ENCODE data around the gene MPPED2.

MPPED2 gene, protein sequence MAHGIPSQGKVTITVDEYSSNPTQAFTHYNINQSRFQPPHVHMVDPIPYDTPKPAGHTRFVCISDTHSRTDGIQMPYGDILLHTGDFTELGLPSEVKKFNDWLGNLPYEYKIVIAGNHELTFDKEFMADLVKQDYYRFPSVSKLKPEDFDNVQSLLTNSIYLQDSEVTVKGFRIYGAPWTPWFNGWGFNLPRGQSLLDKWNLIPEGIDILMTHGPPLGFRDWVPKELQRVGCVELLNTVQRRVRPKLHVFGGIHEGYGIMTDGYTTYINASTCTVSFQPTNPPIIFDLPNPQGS

DNA sequence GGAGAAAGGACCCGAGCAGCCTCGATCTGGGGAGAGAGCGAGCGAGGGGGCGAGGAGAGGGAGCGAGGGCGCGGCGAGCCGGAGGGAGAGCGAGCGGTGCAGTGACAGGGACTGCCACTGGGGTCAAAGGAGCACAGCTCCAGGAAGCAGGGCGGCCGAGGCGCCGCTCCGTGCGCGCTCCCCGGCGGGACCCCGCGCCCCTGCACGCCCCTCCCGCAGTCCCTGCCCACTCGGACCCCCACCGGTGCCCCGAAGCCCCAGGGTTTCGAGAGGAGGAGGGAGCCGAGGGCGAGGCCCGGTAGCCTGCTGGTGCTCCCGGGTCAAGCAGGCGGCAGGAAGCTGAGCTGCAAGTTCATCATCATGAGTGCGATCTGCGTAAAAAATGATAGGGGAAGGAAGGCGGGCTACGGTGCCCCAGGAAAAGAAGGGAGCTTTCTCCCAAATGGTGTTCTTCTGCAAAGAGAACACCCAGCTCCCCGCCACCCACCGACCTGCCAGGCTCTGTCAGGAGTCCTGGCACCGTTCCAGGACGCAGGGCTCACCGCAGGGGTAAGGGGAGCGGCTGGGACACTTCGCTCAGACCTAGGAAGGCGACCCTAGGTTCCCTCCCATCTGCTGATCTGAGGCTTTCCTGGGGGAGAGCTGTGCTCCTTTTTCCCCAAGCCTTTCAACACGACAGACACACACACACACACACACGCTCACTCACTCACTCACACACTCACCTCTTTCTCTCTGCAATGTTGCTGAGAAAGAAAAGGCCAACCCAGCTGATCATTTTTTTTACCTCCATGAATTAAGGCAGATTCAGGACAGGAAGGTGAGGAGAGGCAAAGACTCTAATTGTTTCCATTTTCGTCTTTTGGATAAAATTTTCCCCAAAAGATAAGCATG is at the start of gene MPPED2:
MPPED2 (minus strand) TSS at position 103 of the 894 bp plus-strand sequence. CDS start 5,980 bp downstream, outside the sequence.
- no peak for DNase-seq (ENCODE audit: low read depth in 3 of 3, low spot score in 1 of 3)

DNA sequence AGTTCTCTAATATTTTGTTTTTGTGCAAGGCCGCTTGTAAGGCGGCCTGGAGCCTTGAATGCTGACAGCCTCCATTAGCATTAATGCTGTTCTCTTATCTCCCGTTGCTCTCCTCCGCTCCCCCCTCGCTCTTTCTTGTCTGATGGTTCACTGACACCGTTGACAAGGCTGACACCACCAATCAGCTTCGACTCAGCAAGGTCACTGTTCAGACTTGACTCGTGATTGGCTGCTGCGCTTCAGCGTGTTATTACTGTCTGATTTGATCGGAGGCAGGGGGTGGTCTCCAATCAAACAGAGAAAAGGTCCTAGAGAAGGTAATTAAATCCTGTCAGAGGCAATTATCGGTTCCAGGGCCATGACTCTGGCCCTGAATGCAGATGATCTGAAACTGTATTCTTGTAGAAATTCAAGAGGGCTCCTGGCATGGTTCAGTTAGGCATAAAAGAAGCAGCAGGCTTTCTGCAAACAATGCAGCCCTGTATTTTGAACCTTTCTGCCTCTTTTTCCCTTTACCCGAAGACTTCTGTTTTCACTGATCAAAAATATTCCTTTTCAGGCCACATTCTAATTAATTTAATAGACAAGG is 49.3 kb upstream of the MPPED2 start:
- DNase-seq (ENCODE audit: low read depth in 3 of 3, low spot score in 1 of 3), result no peak

- DNase-seq (ENCODE audit: low read depth in 3 of 3, low spot score in 1 of 3), result no peak
Observed at GRCh38 chr11:30631148-30631547, 45.0 kb upstream of the MPPED2 start.

DNA sequence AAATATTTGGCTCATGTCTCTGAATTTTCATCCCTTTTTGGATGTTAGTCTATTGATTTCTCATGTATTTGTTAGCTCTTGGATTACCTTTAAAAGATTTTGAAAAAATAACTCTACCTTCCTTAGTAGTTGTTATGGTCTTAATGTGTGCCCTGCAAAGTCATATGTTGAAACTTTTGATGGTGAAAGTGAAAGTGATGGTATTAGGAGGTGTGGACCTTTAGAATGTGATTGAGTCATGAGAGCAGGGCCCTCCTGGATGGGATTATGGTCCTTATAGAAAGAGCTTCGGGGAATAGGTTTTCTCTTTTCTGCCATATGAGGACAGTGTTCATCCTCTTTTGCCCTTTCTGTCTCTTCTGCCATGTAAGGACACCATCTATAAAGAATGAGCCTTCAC is 33.6 kb upstream of the MPPED2 start:
- DNase-seq (ENCODE audit: low read depth in 3 of 3, low spot score in 1 of 3), result no peak

- DNase-seq (ENCODE audit: low read depth in 3 of 3, low spot score in 1 of 3), result no peak
Observed at GRCh38 chr11:30617762-30618161, 31.6 kb upstream of the MPPED2 start.

- no peak for DNase-seq (ENCODE audit: low read depth in 3 of 3, low spot score in 1 of 3)
Observed at GRCh38 chr11:30610628-30611027, 24.5 kb upstream of the MPPED2 start.

- no peak for DNase-seq (ENCODE audit: low read depth in 3 of 3, low spot score in 1 of 3)
Observed at GRCh38 chr11:30608534-30608933, 22.4 kb upstream of the MPPED2 start.

DNA sequence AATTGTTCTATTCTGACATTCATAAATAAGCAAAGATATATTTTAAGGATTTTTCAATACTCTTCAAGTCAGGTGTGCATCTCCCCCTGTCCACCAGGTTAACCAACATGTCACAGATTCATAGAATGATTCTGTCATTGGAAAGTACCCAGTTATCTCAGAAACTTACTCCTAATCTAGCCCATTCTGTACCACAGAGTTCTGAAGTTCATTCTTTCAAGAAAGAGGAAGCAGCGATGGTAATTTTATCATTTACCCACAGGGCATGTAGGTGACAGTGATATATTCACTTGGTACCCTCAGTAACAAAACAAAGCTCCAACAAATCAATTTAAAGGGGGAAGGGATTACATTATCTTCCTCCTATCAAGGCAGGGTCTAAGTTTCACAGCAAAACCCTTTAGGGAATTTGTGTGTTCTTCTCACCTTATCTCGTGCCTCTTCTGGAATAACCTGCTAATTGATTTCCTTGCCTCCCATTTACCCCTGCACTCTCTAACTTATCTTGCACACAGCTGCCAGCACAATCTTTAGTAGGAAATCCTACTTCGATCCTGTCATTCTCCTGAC is 19.0 kb upstream of the MPPED2 start:
- no peak for DNase-seq (ENCODE audit: low read depth in 3 of 3, low spot score in 1 of 3)

DNA sequence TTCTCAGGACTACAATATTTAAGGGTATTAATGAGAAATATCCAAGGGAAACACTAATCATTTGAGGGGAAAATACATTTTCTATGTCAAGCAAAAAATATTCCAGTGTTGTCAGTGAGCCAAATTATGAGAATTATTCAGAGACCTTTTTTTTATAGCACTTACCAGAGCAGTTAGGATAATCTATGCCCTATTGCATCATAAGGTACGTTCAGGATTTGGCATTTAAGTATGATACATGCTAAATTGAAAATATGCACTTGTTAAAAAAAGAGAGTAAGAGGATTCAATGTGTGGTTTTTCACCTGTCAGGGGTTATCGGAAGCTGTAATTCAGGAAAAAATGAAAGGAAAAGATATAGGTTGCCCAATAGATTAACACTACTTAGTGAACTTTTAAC is 17.2 kb upstream of the MPPED2 start:
- no peak for DNase-seq (ENCODE audit: low read depth in 3 of 3, low spot score in 1 of 3)

- DNase-seq (ENCODE audit: low read depth in 3 of 3, low spot score in 1 of 3), result no peak
Observed at GRCh38 chr11:30596832-30597231, 10.7 kb upstream of the MPPED2 start.

DNA sequence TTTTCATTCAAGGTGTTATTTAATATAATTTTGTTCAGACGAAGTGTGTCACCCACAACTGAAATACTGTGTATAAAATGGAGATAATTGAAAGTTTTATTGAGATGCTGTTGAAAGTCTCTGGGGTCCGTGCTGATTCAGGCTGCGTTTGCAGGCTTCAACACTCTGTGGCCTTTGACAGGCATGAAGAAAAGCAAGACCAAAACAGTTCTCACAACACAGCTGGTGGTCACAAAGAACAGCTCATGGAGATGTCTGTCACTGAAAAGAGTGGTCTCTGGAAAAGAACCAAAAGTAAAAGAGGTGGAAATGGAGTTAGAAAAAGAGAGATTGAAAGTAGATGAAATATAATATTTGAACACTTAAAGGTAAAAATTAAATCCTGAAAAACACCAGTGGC is 9.8 kb upstream of the MPPED2 start:
- DNase-seq (ENCODE audit: low read depth in 3 of 3, low spot score in 1 of 3), result no peak

GRCh38 chr11:30594646-30595411 is 8.7 kb upstream of the MPPED2 start:
- DNase-seq (ENCODE audit: low read depth in 3 of 3, low spot score in 1 of 3), result no peak

DNA sequence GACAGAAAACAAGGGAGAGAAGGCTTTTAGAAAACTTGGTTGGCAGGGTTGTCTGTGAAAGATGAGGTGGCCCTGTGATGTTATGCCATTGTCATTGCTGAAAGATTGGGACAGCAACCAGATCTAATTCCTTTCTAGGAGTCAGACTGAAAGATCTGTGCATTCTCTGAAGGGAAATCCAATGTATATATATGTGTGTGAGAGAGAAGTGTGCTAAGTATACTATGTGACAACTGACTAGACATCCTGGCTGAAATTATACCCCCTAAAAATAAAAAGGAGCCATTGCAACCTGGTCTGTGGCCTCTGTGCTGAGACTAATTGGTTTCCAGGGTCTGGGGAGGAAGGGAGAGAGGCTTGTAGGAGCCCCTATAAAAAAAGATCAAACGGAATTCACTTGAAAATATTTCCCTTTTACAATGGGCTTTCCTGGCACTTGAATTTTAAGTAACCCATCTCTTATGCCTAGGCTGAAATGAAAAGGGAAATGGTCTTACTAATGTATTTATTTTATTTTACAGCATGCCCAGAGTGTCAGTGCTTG is 1.2 kb upstream of the MPPED2 start:
- no peak for DNase-seq (ENCODE audit: low read depth in 3 of 3, low spot score in 1 of 3)

DNA sequence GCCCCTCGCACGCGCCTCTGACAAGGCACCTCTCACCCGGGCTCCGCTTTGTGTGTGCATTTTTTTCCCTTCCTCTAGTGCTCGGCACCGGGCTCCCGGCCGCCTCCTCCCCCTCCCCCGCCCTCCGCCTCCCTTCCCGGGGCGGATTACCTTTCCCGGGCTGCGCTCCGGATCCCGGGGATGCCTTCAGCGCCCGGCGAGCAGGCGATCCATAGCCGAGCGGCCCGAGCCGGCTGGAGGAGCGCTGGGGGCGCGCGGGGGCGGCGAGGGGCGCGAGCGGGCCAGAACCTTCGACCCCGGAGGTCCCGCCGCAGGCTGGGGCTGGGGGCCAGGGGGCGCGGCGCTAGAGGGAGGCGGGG is 282 bp downstream of the MPPED2 start:
- no peak for DNase-seq (ENCODE audit: low read depth in 3 of 3, low spot score in 1 of 3)

GRCh38 chr11:30585125-30585891 is 845 bp downstream of the MPPED2 start:
- DNase-seq (ENCODE audit: low read depth in 3 of 3, low spot score in 1 of 3), result no peak

DNA sequence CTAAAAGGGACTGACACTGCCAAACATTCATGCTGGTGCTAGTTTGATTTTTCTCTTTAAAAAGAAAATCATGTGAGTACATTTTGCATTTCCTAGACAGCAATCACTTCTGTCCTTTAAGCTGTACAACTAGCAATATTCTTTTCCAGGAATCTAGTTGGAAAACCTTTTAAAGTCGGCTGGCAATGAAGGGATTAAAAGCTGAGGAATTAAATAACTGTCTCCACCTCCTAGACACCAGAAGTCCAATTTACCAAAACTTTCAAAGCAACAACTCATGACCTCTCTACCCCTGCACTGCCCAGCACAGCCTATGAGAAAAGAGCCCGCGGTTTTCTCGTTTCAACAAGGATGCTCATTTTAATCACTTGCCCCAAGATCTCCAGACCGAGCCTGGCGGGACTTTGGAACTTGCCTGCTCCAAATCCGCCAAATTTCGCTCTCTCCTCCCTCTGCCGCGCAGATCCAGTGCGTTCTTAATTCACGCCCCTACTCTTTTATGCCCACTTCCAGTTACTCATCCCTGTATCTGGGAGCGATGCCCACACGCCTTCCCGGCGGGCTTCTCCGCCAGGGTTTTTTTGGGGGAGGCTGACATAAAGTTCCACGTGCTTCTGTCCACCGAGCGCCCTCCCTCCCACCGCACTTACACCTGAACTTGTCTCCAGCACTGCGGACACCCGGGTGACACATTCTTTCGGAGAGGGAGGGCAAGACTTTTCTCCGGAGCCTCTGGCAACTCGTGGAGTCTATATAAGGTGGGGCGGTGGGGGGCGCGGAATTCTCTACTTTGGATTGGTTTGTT is 2.5 kb downstream of the MPPED2 start:
- DNase-seq (ENCODE audit: low read depth in 3 of 3, low spot score in 1 of 3), result no peak

- no peak for DNase-seq (ENCODE audit: low read depth in 3 of 3, low spot score in 1 of 3)
Observed at GRCh38 chr11:30582726-30583125, 3.4 kb downstream of the MPPED2 start.

GRCh38 chr11:30581675-30582074 is 4.5 kb downstream of the MPPED2 start:
- no peak for DNase-seq (ENCODE audit: low read depth in 3 of 3, low spot score in 1 of 3)

DNA sequence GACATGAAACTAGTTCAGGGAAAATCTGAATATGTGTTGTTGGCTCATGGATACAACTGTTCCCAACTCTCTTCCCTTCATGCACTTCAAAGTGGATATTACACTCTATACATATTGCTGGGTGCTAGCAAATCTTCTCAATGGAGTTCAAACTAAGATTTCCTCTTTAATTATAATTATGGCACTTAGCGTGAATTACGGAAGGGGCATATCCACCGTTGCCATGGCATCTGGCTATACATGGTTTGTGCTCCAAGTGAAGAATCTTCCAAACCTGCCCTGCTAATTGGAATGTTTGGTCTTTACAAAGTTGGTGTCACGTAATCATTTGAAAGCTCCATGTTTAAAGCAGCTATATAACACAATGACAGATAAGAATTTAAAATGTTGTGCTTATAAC is 5.6 kb downstream of the MPPED2 start:
- DNase-seq (ENCODE audit: low read depth in 3 of 3, low spot score in 1 of 3), result no peak

All from stimulated activated CD4-positive, alpha-beta T cell treated with anti-CD3 and anti-CD28 coated beads, TNF-alpha, amount 100 ng/mL, for 1 hour (primary cell).